HepG2 (cell line): Measurements from ENCODE around the gene MEF2B.

ENCODE experiments used
- ETV6 ChIP-seq: sonication (generic); formaldehyde crosslinking; conservative IDR thresholded peaks from 2 replicates; pipeline ENCODE4 v1.4.0; 2020; ENCODE audit warnings: missing genetic modification reagents
- GABPB1 ChIP-seq: IDR thresholded peaks from 2 replicates; pipeline ENCODE4 v1.6.1; 2016; ENCODE audit warnings: mild to moderate bottlenecking, missing genetic modification reagents, moderate library complexity, missing compliant biosample characterization
- HMG20B ChIP-seq: conservative IDR thresholded peaks from 2 replicates; pipeline ENCODE4 v1.6.1; 2016; ENCODE audit warnings: missing genetic modification reagents, missing compliant biosample characterization
- HNRNPL ChIP-seq: fragments of 200-400 bp; formaldehyde crosslinking; IDR thresholded peaks from 2 replicates; pipeline ENCODE4 v1.6.1; 2017; ENCODE audit warnings: mild to moderate bottlenecking, low read depth, low read length
- MLX ChIP-seq: IDR thresholded peaks from 2 replicates; pipeline ENCODE4 v1.6.1; 2016
- ONECUT2 ChIP-seq: sonication (generic); formaldehyde crosslinking; IDR thresholded peaks from 2 replicates; pipeline ENCODE4 v1.4.0; 2020; ENCODE audit warnings: missing genetic modification reagents
- PHF20 ChIP-seq: sonication (generic); formaldehyde crosslinking; IDR thresholded peaks from 2 replicates; pipeline ENCODE4 v1.5.0; 2020; ENCODE audit warnings: mild to moderate bottlenecking, missing genetic modification reagents
- POLR2A ChIP-seq, 2 experiments: IDR thresholded peaks; 2 replicates each; pipeline ENCODE4 v1.6.1; 2011; ENCODE audit warnings: low read depth in 2 of 2, low read length in 2 of 2, mild to moderate bottlenecking in 1 of 2, moderate library complexity in 1 of 2; ENCODE audit not compliant: insufficient read depth in 1 of 2
- SOX13 ChIP-seq, 3 experiments: fragments of 450-650 bp in 1 of 3; sonication (generic) in 1 of 3; formaldehyde crosslinking in 1 of 3; IDR thresholded peaks in 2 of 3; conservative IDR thresholded peaks in 1 of 3; 2 replicates each; pipeline versions ENCODE4 v1.5.0 to v1.6.1; 2016 to 2020; ENCODE audit warnings: antibody characterized with exemption in 1 of 3, mild to moderate bottlenecking in 1 of 3, missing compliant biosample characterization in 1 of 3, missing genetic modification reagents in 1 of 3, moderate library complexity in 1 of 3
- TBL1XR1 ChIP-seq: fragments of 150-350 bp; IDR thresholded peaks from 2 replicates; pipeline ENCODE4 v1.6.1; 2014; ENCODE audit warnings: borderline replicate concordance, low read length; ENCODE audit not compliant: partially characterized antibody
- TRIM24 ChIP-seq: sonication (generic); formaldehyde crosslinking; IDR thresholded peaks from 2 replicates; pipeline ENCODE4 v1.8.0; 2022; ENCODE audit warnings: mild to moderate bottlenecking, missing genetic modification reagents
- ZNF24 ChIP-seq: fragments of 450-650 bp; IDR thresholded peaks from 2 replicates; pipeline ENCODE4 v1.6.1; 2017; ENCODE audit warnings: antibody characterized with exemption, mild to moderate bottlenecking
- TF ChIP-seq, protein P1 (sequence below): IDR thresholded peaks from 2 replicates; pipeline ENCODE4 v1.6.1; 2016; ENCODE audit warnings: control low read depth
- TF ChIP-seq, protein P2 (sequence below): sonication (generic); formaldehyde crosslinking; IDR thresholded peaks from 2 replicates; pipeline ENCODE4 v1.8.0; 2022; ENCODE audit warnings: mild to moderate bottlenecking, missing genetic modification reagents, moderate library complexity

DNA sequence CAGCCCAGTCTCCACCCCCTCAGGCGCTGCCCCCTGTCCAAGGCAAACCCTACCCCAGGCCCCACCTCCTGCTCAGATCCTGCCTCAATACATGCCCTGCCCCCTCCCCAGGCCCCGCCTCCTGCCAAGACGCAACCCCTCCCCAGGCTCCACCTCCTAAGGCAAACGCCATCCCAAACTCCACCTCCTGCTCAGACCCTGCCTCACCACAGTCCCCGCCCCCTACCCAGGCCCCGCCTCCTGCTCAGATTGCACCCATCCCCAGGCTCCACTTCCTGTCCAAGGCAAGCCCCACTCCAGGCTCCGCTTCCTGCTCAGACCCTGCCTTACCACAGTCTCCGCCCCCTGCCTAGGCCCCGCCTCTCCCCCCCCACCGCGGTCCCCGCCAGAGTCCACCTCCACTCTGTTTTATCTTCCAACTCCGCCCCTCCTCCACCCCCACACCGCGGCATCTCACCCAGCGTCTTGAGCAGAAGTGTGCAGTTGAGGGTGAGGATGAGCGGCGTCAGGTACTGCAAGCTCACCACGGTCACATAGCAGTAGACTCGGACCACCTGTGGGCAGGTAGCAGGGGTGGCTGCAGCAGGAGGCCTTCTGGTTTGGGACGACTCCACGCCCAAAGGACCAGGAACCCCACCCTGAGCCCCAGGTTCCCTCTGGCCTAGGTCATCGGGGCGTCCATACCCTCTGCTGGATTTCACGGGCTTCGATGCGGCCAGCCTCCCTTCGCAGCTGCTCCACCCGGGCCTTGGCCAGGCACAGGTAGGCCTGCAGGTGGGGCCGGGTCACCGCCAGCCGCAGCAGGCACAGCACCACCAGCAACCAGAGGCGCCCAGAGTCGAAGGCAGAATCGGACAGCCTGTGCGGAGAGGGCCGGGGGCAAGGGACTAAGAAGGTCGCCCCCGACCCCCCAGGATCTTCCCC lies 49.5 kb downstream of the MEF2B start:
- TF ChIP-seq MLX: no peak
- TF ChIP-seq SOX13 (IDR thresholded peaks at IDR 0.05): no peak
- no peak for TF ChIP-seq SOX13 (CRISPR knock-in tag; conservative IDR thresholded peaks at IDR 0.05 in 1 of 2, IDR thresholded peaks at IDR 0.05 in 1 of 2)
- TF ChIP-seq ETV6: no peak
- TF ChIP-seq, protein P1, sequence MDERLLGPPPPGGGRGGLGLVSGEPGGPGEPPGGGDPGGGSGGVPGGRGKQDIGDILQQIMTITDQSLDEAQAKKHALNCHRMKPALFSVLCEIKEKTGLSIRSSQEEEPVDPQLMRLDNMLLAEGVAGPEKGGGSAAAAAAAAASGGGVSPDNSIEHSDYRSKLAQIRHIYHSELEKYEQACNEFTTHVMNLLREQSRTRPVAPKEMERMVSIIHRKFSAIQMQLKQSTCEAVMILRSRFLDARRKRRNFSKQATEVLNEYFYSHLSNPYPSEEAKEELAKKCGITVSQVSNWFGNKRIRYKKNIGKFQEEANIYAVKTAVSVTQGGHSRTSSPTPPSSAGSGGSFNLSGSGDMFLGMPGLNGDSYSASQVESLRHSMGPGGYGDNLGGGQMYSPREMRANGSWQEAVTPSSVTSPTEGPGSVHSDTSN (CRISPR knock-in tag): no peak
- TF ChIP-seq HNRNPL: no peak
- no peak for TF ChIP-seq ONECUT2 (CRISPR knock-in tag)
- TF ChIP-seq TRIM24 (CRISPR knock-in tag): no peak
- TF ChIP-seq POLR2A (IDR thresholded peaks at IDR 0.05; ENCODE audit: insufficient read depth in 1 of 2, low read depth in 2 of 2, low read length in 2 of 2): no peak
- TF ChIP-seq TBL1XR1: no peak
- no peak for TF ChIP-seq ZNF24
- TF ChIP-seq GABPB1: no peak
- TF ChIP-seq, protein P2, sequence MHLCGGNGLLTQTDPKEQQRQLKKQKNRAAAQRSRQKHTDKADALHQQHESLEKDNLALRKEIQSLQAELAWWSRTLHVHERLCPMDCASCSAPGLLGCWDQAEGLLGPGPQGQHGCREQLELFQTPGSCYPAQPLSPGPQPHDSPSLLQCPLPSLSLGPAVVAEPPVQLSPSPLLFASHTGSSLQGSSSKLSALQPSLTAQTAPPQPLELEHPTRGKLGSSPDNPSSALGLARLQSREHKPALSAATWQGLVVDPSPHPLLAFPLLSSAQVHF (CRISPR knock-in tag): no peak
- no peak for TF ChIP-seq HMG20B (CRISPR knock-in tag)
- no peak for TF ChIP-seq PHF20 (CRISPR knock-in tag)
